Liver (tissue), 9 donors: ENCODE measurements around the gene MEP1A. TPM values are rescaled to one million over a fixed set of nuclear protein-coding genes. Genes with fewer than 3 reads are reported as not detected.

Experiments
- DNase-seq: peaks from one replicate; pipeline ENCODE4 v3.0.0-alpha.2; 2017; ENCODE audit warnings: low spot score
- H3K27ac ChIP-seq, 2 donors: one replicate each; pipeline ENCODE4 v1.7.0; 2013; ENCODE audit warnings: inconsistent platforms in 2 of 2, low read length in 2 of 2, control low read depth in 1 of 2, low read depth in 1 of 2, mild to moderate bottlenecking in 1 of 2
- H3K27me3 ChIP-seq, 4 donors: one replicate each; pipeline versions ENCODE4 v1.6.1 to v1.7.0; 2013; ENCODE audit warnings: low read length in 3 of 4, inconsistent platforms in 1 of 4, mild to moderate bottlenecking in 1 of 4, moderate library complexity in 1 of 4; ENCODE audit not compliant: control insufficient read depth in 4 of 4, insufficient read depth in 4 of 4
- H3K36me3 ChIP-seq, 4 donors: one replicate each; pipeline versions ENCODE4 v1.6.1 to v1.7.0; 2013; ENCODE audit warnings: low read length in 3 of 4, mild to moderate bottlenecking in 3 of 4, low read depth in 1 of 4, moderate library complexity in 1 of 4; ENCODE audit not compliant: control insufficient read depth in 4 of 4, insufficient read depth in 3 of 4
- H3K4me1 ChIP-seq, 4 donors: one replicate each; pipeline versions ENCODE4 v1.6.1 to v1.7.0; 2013; ENCODE audit warnings: low read length in 3 of 4, mild to moderate bottlenecking in 3 of 4, moderate library complexity in 1 of 4; ENCODE audit not compliant: control insufficient read depth in 4 of 4, insufficient read depth in 4 of 4
- H3K4me3 ChIP-seq, 3 donors: one replicate each; pipeline versions ENCODE4 v1.6.1 to v1.7.0; 2013; ENCODE audit warnings: low read length in 3 of 3, control low read depth in 1 of 3, low read depth in 1 of 3, mild to moderate bottlenecking in 1 of 3
- H3K9ac ChIP-seq, 2 donors: one replicate each; pipeline ENCODE4 v1.7.0; 2013; ENCODE audit warnings: low read length in 2 of 2, mild to moderate bottlenecking in 2 of 2, moderate library complexity in 2 of 2, control low read depth in 1 of 2, low read depth in 1 of 2
- H3K9me3 ChIP-seq, 4 donors: one replicate each; pipeline versions ENCODE4 v1.6.1 to v1.7.0; 2013; ENCODE audit warnings: low read length in 3 of 4; ENCODE audit not compliant: control insufficient read depth in 4 of 4
- EGR1 ChIP-seq, 2 donors: IDR thresholded peaks; 2 replicates each; pipeline ENCODE4 v1.6.1; 2016 to 2018; ENCODE audit warnings: antibody characterized with exemption in 2 of 2, low read depth in 2 of 2
- FOXA1 ChIP-seq: IDR thresholded peaks from 2 replicates; pipeline ENCODE4 v1.6.1; 2016; ENCODE audit warnings: antibody characterized with exemption
- FOXA2 ChIP-seq: IDR thresholded peaks from 2 replicates; pipeline ENCODE4 v1.6.1; 2016; ENCODE audit warnings: antibody characterized with exemption
- HNF4A ChIP-seq, 2 donors: conservative IDR thresholded peaks; 2 replicates each; pipeline ENCODE4 v1.6.1; 2016; ENCODE audit warnings: antibody characterized with exemption in 2 of 2, mild to moderate bottlenecking in 2 of 2
- JUND ChIP-seq, 2 donors: IDR thresholded peaks; 2 replicates each; pipeline ENCODE4 v1.6.1; 2016; ENCODE audit warnings: antibody characterized with exemption in 2 of 2
- NR2F2 ChIP-seq: IDR thresholded peaks from 2 replicates; pipeline ENCODE4 v1.6.1; 2016; ENCODE audit warnings: antibody characterized with exemption
- RAD21 ChIP-seq, 2 donors: IDR thresholded peaks; 2 replicates each; pipeline ENCODE4 v1.6.1; 2016; ENCODE audit warnings: antibody characterized with exemption in 2 of 2, mild to moderate bottlenecking in 2 of 2
- RXRA ChIP-seq, 2 donors: IDR thresholded peaks; 2 replicates each; pipeline ENCODE4 v1.6.1; 2017 to 2018; ENCODE audit warnings: antibody characterized with exemption in 2 of 2, mild to moderate bottlenecking in 1 of 2
- SP1 ChIP-seq: IDR thresholded peaks from 2 replicates; pipeline ENCODE4 v1.6.1; 2018; ENCODE audit warnings: antibody characterized with exemption, mild to moderate bottlenecking
- YY1 ChIP-seq: IDR thresholded peaks from 2 replicates; pipeline ENCODE4 v1.6.1; 2016; ENCODE audit warnings: antibody characterized with exemption, mild to moderate bottlenecking
- WGBS: extraction: QIAGEN DNeasy Blood & Tissue Kit; methylation state at CpG from one replicate; pipeline ENCODE4 v1.1.7; 2013; 5-methylcytosine and 5-hydroxymethylcytosine counted together
- polyA plus RNA-seq, 2 donors: library from polyadenylated mRNA; stranded (reverse) in 1 of 2; unstranded in 1 of 2; fragments of 200-250 nt in 1 of 2; fragments of >200 nt in 1 of 2; fragmentation: Nextera tagmentation in 1 of 2; extraction: Ambion mirVana in 1 of 2; gene quantifications; one replicate each; pipeline versions ENCODE4 v1.2.1 to v1.2.3, GENCODE V29; 2013 to 2015
- total RNA-seq, 2 donors: library from RNA; depleted of rRNA; stranded (reverse); fragments of >200 nt; gene quantifications; one replicate each; pipeline ENCODE4 v1.2.3, GENCODE V29; 2014
- TF ChIP-seq, protein P1 (sequence below): IDR thresholded peaks from 2 replicates; pipeline ENCODE4 v1.6.1; 2016; ENCODE audit warnings: antibody characterized with exemption
- TF ChIP-seq, protein P2 (sequence below): IDR thresholded peaks from 2 replicates; pipeline ENCODE4 v1.6.1; 2016; ENCODE audit warnings: antibody characterized with exemption, mild to moderate bottlenecking
- TF ChIP-seq, protein P3 (sequence below): IDR thresholded peaks from 2 replicates; pipeline ENCODE4 v1.6.1; 2016; ENCODE audit warnings: antibody characterized with exemption
- TF ChIP-seq, protein P4 (sequence below): IDR thresholded peaks from 2 replicates; pipeline ENCODE4 v1.6.1; 2016; ENCODE audit warnings: antibody characterized with exemption
- donor health status: healthy.
- donor health status: healthy.
- donor health status: healthy.
- donor health status: healthy.
- donor health status: healthy.

Gene MEP1A
- total and polyA plus RNA-seq, 4 donors: 0.01 to 1.8 (median 0.08) TPM; not detected in 1

DNA sequence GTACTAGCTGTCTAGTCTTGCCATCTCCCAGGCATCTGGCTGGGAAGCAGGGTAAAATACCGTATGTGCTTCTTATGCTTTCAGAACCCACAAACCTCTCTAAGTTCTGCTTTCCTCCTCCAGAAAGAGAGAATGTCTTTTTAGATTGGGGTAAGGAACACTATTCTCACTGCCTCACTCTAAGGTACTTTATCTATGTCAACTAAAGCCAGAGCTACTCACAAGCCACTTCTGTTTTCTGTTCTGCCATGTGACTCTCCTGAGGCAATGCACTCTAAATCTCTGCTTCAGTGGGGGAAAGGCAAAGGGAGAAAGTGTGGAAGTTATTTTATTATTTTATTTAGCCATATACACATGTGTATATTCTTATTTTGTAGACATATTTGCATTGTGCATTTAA, 15.6 kb downstream of the MEP1A start:
- no peak overlapping the region for H3K27ac ChIP-seq
- WGBS: 61% methylated on average over 1 of the region's 1 CpG
- no peaks in the 10 kb centered on the region for H3K9me3 ChIP-seq

DNA sequence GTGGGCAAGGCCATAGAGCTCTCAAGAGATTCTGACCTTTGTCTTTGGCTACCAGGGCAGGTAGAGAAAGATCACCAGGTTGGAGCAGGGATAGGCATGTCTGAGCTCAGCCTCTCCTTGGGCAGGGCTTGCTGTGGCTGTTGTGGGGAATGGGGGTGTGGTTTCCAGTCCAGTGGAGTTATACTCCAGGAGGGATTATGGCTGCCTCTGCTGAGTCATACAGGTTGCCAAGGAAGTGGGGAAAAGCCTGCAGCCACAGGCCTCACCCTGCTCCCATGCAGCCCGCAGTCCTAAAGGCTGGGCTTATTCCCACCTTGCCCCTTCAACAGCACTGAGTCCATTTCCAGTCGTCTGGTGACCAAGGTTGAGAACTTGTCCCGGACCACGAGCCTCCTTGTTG, 21.9 kb downstream of the MEP1A start:
- H3K4me1 ChIP-seq: no peaks in the 10 kb centered on the region
- WGBS: 83% methylated on average over 4 of the region's 4 CpGs
- H3K27ac ChIP-seq: no peak overlapping the region
- no peaks in the 10 kb centered on the region for H3K36me3 ChIP-seq
- no peaks in the 10 kb centered on the region for H3K9me3 ChIP-seq
- no peaks in the 10 kb centered on the region for H3K27me3 ChIP-seq
- DNase-seq: no peak
- no peak overlapping the region for H3K9ac ChIP-seq
- TF ChIP-seq HNF4A (conservative IDR thresholded peaks at IDR 0.05) (no peak), NR2F2 (no peak), EGR1 (IDR thresholded peaks at IDR 0.05; ENCODE audit: low read depth in 2 of 2) (no peak), SP1 (no peak), FOXA1 (no peak), RAD21 (IDR thresholded peaks at IDR 0.05) (no peak), RXRA (IDR thresholded peaks at IDR 0.05) (no peak), JUND (IDR thresholded peaks at IDR 0.05) (no peak), YY1 (no peak), FOXA2 (no peak)
- TF ChIP-seq, protein P1, sequence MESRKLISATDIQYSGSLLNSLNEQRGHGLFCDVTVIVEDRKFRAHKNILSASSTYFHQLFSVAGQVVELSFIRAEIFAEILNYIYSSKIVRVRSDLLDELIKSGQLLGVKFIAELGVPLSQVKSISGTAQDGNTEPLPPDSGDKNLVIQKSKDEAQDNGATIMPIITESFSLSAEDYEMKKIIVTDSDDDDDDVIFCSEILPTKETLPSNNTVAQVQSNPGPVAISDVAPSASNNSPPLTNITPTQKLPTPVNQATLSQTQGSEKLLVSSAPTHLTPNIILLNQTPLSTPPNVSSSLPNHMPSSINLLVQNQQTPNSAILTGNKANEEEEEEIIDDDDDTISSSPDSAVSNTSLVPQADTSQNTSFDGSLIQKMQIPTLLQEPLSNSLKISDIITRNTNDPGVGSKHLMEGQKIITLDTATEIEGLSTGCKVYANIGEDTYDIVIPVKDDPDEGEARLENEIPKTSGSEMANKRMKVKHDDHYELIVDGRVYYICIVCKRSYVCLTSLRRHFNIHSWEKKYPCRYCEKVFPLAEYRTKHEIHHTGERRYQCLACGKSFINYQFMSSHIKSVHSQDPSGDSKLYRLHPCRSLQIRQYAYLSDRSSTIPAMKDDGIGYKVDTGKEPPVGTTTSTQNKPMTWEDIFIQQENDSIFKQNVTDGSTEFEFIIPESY: no peak
- TF ChIP-seq, protein P2, sequence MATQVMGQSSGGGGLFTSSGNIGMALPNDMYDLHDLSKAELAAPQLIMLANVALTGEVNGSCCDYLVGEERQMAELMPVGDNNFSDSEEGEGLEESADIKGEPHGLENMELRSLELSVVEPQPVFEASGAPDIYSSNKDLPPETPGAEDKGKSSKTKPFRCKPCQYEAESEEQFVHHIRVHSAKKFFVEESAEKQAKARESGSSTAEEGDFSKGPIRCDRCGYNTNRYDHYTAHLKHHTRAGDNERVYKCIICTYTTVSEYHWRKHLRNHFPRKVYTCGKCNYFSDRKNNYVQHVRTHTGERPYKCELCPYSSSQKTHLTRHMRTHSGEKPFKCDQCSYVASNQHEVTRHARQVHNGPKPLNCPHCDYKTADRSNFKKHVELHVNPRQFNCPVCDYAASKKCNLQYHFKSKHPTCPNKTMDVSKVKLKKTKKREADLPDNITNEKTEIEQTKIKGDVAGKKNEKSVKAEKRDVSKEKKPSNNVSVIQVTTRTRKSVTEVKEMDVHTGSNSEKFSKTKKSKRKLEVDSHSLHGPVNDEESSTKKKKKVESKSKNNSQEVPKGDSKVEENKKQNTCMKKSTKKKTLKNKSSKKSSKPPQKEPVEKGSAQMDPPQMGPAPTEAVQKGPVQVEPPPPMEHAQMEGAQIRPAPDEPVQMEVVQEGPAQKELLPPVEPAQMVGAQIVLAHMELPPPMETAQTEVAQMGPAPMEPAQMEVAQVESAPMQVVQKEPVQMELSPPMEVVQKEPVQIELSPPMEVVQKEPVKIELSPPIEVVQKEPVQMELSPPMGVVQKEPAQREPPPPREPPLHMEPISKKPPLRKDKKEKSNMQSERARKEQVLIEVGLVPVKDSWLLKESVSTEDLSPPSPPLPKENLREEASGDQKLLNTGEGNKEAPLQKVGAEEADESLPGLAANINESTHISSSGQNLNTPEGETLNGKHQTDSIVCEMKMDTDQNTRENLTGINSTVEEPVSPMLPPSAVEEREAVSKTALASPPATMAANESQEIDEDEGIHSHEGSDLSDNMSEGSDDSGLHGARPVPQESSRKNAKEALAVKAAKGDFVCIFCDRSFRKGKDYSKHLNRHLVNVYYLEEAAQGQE: no peak
- TF ChIP-seq, protein P3, sequence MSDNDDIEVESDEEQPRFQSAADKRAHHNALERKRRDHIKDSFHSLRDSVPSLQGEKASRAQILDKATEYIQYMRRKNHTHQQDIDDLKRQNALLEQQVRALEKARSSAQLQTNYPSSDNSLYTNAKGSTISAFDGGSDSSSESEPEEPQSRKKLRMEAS: no peak
- TF ChIP-seq, protein P4, sequence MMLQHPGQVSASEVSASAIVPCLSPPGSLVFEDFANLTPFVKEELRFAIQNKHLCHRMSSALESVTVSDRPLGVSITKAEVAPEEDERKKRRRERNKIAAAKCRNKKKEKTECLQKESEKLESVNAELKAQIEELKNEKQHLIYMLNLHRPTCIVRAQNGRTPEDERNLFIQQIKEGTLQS: no peak
- no peak overlapping the region for H3K4me3 ChIP-seq

More for the DNA sequence above, 15.6 kb downstream of the MEP1A start:
- DNase-seq: no peak
- Histone ChIP-seq H3K4me3 (no peak overlapping the region), H3K27me3 (peaks cover 0 to 4% (median 2%) of the 10 kb centered on the region in 4 donors), H3K4me1 (no peaks in the 10 kb centered on the region), H3K36me3 (no peaks in the 10 kb centered on the region), H3K9ac (no peak overlapping the region)
- TF ChIP-seq, protein P2: no peak
- TF ChIP-seq, protein P3: no peak
- no peak for TF ChIP-seq JUND (IDR thresholded peaks at IDR 0.05)
